ENCODE measurements around the gene ZNF143. TPM values are rescaled to one million over a fixed set of nuclear protein-coding genes. Genes with fewer than 3 reads are reported as not detected.

The ZNF143 gene
- total and polyA plus RNA-seq, 2 donors = 27.2 to 36.6 TPM

- Histone ChIP-seq H3K27me3 (ENCODE audit: control insufficient read depth in 2 of 2, insufficient read depth in 1 of 2, low read length in 1 of 2) (peaks cover 0 to 4% of the 10 kb centered on the region in 2 donors), H3K4me3 (ENCODE audit: low read length in 2 of 2) (no peak overlapping the region), H3K36me3 (ENCODE audit: control insufficient read depth in 2 of 2, insufficient read depth in 2 of 2, low read length in 1 of 2) (no peaks in the 10 kb centered on the region), H3K4me1 (ENCODE audit: control insufficient read depth in 2 of 2, insufficient read depth in 2 of 2, low read length in 2 of 2) (peaks cover 2 to 5% of the 10 kb centered on the region in 2 donors), H3K9me3 (ENCODE audit: control insufficient read depth in 2 of 2, insufficient read depth in 1 of 2, low read length in 1 of 2) (no peaks in the 10 kb centered on the region), H3K27ac (ENCODE audit: low read depth in 1 of 2, low read length in 1 of 2) (peak overlapping the region; percentile 65 to 68)
- DNase-seq (ENCODE audit: low read depth in 6 of 9, low spot score in 9 of 9) = no peak
- WGBS = 97% methylated on average over 5 of the region's 5 CpGs
These were observed 108.9 kb downstream of the ZNF143 start for GRCh38 chr11:9569588-9570164.

GRCh38 chr11:9570313-9571025 lies 109.7 kb downstream of the ZNF143 start:
- H3K27ac ChIP-seq (ENCODE audit: low read depth in 1 of 2, low read length in 1 of 2) = no peak overlapping the region
- peaks cover 5 to 12% of the 10 kb centered on the region in 2 donors for H3K4me1 ChIP-seq (ENCODE audit: control insufficient read depth in 2 of 2, insufficient read depth in 2 of 2, low read length in 2 of 2)
- no peaks in the 10 kb centered on the region for H3K36me3 ChIP-seq (ENCODE audit: control insufficient read depth in 2 of 2, insufficient read depth in 2 of 2, low read length in 1 of 2)
- H3K27me3 ChIP-seq (ENCODE audit: control insufficient read depth in 2 of 2, insufficient read depth in 1 of 2, low read length in 1 of 2) = peaks cover 0 to 4% of the 10 kb centered on the region in 2 donors
- H3K9me3 ChIP-seq (ENCODE audit: control insufficient read depth in 2 of 2, insufficient read depth in 1 of 2, low read length in 1 of 2) = no peaks in the 10 kb centered on the region
- H3K4me3 ChIP-seq (ENCODE audit: low read length in 2 of 2) = no peak overlapping the region
- WGBS = 96% methylated on average over 9 of the region's 9 CpGs
- DNase-seq (ENCODE audit: low read depth in 6 of 9, low spot score in 9 of 9) = no peak

GRCh38 chr11:9571071-9571762 lies 110.4 kb downstream of the ZNF143 start:
- peaks cover 0 to 4% of the 10 kb centered on the region in 2 donors for H3K27me3 ChIP-seq (ENCODE audit: control insufficient read depth in 2 of 2, insufficient read depth in 1 of 2, low read length in 1 of 2)
- DNase-seq (ENCODE audit: low read depth in 6 of 9, low spot score in 9 of 9) = no peak
- 98% methylated on average over 8 of the region's 8 CpGs for WGBS
- H3K36me3 ChIP-seq (ENCODE audit: control insufficient read depth in 2 of 2, insufficient read depth in 2 of 2, low read length in 1 of 2) = no peaks in the 10 kb centered on the region
- H3K4me3 ChIP-seq (ENCODE audit: low read length in 2 of 2) = no peak overlapping the region
- H3K4me1 ChIP-seq (ENCODE audit: control insufficient read depth in 2 of 2, insufficient read depth in 2 of 2, low read length in 2 of 2) = peaks cover 5 to 12% of the 10 kb centered on the region in 2 donors
- no peaks in the 10 kb centered on the region for H3K9me3 ChIP-seq (ENCODE audit: control insufficient read depth in 2 of 2, insufficient read depth in 1 of 2, low read length in 1 of 2)
- no peak overlapping the region for H3K27ac ChIP-seq (ENCODE audit: low read depth in 1 of 2, low read length in 1 of 2)

- no peak for DNase-seq (ENCODE audit: low read depth in 6 of 9, low spot score in 9 of 9)
- no peak overlapping the region for H3K4me3 ChIP-seq (ENCODE audit: low read length in 2 of 2)
- peaks cover 0 to 4% of the 10 kb centered on the region in 2 donors for H3K36me3 ChIP-seq (ENCODE audit: control insufficient read depth in 2 of 2, insufficient read depth in 2 of 2, low read length in 1 of 2)
- H3K27me3 ChIP-seq (ENCODE audit: control insufficient read depth in 2 of 2, insufficient read depth in 1 of 2, low read length in 1 of 2) = peaks cover 0 to 4% of the 10 kb centered on the region in 2 donors
- H3K4me1 ChIP-seq (ENCODE audit: control insufficient read depth in 2 of 2, insufficient read depth in 2 of 2, low read length in 2 of 2) = peaks cover 7 to 12% of the 10 kb centered on the region in 2 donors
- 98% methylated on average over 6 of the region's 6 CpGs for WGBS
- H3K27ac ChIP-seq (ENCODE audit: low read depth in 1 of 2, low read length in 1 of 2) = no peak overlapping the region
- no peaks in the 10 kb centered on the region for H3K9me3 ChIP-seq (ENCODE audit: control insufficient read depth in 2 of 2, insufficient read depth in 1 of 2, low read length in 1 of 2)
These were observed 110.9 kb downstream of the ZNF143 start for GRCh38 chr11:9571763-9572115.

- Histone ChIP-seq H3K27ac (ENCODE audit: low read depth in 1 of 2, low read length in 1 of 2) (peak within 1 kb of the TSS; percentile 64 to 77), H3K9me3 (ENCODE audit: control insufficient read depth in 2 of 2, insufficient read depth in 1 of 2, low read length in 1 of 2) (no peaks in the 10 kb centered on the region), H3K4me3 (ENCODE audit: low read length in 2 of 2) (peak within 1 kb of the TSS; percentile 84 to 88), H3K4me1 (ENCODE audit: control insufficient read depth in 2 of 2, insufficient read depth in 2 of 2, low read length in 2 of 2) (peaks cover 12 to 15% of the 10 kb centered on the region in 2 donors), H3K36me3 (ENCODE audit: control insufficient read depth in 2 of 2, insufficient read depth in 2 of 2, low read length in 1 of 2) (peaks cover 0 to 17% of the 10 kb centered on the region in 2 donors), H3K27me3 (ENCODE audit: control insufficient read depth in 2 of 2, insufficient read depth in 1 of 2, low read length in 1 of 2) (peaks cover 0 to 4% of the 10 kb centered on the region in 2 donors)
- under 1% methylated on average over 73 of the region's 73 CpGs for WGBS
- DNase-seq (ENCODE audit: low read depth in 6 of 9, low spot score in 9 of 9) = peak; percentile 69 to 96 (median 89)
These were observed 112.4 kb downstream of the ZNF143 start, which contains the start of gene WEE1 for GRCh38 chr11:9573052-9573774. Gene WEE1, plus strand, starts transcription at chr11:9573670. Its CDS starts 264 bp downstream, at chr11:9573934.

- H3K27ac ChIP-seq (ENCODE audit: low read depth in 1 of 2, low read length in 1 of 2) = peak overlapping the region; percentile 64 to 77
These were observed 113.2 kb downstream of the ZNF143 start for GRCh38 chr11:9573775-9574621.

GRCh38 chr11:9574622-9575259 lies 113.9 kb downstream of the ZNF143 start:
- H3K9me3 ChIP-seq (ENCODE audit: control insufficient read depth in 2 of 2, insufficient read depth in 1 of 2, low read length in 1 of 2) = no peaks in the 10 kb centered on the region
- under 1% methylated on average over 43 of the region's 43 CpGs for WGBS
- DNase-seq (ENCODE audit: low read depth in 6 of 9, low spot score in 9 of 9) = peak in 3 of 9 donors; percentile 17 to 44 (median 23)
- peaks cover 0 to 26% of the 10 kb centered on the region in 2 donors for H3K36me3 ChIP-seq (ENCODE audit: control insufficient read depth in 2 of 2, insufficient read depth in 2 of 2, low read length in 1 of 2)
- H3K4me3 ChIP-seq (ENCODE audit: low read length in 2 of 2) = peak overlapping the region; percentile 84 to 88
- H3K27ac ChIP-seq (ENCODE audit: low read depth in 1 of 2, low read length in 1 of 2) = peak overlapping the region; percentile 19 to 77
- H3K4me1 ChIP-seq (ENCODE audit: control insufficient read depth in 2 of 2, insufficient read depth in 2 of 2, low read length in 2 of 2) = peaks cover 10 to 12% of the 10 kb centered on the region in 2 donors
- peaks cover 0 to 4% of the 10 kb centered on the region in 2 donors for H3K27me3 ChIP-seq (ENCODE audit: control insufficient read depth in 2 of 2, insufficient read depth in 1 of 2, low read length in 1 of 2)

More at GRCh38 chr11:9573775-9574621, 113.2 kb downstream of the ZNF143 start:
- under 1% methylated on average over 122 of the region's 122 CpGs for WGBS
- Histone ChIP-seq H3K9me3 (ENCODE audit: control insufficient read depth in 2 of 2, insufficient read depth in 1 of 2, low read length in 1 of 2) (no peaks in the 10 kb centered on the region), H3K4me3 (ENCODE audit: low read length in 2 of 2) (peak overlapping the region; percentile 84 to 88), H3K36me3 (ENCODE audit: control insufficient read depth in 2 of 2, insufficient read depth in 2 of 2, low read length in 1 of 2) (peaks cover 0 to 22% of the 10 kb centered on the region in 2 donors), H3K4me1 (ENCODE audit: control insufficient read depth in 2 of 2, insufficient read depth in 2 of 2, low read length in 2 of 2) (peaks cover 12 to 15% of the 10 kb centered on the region in 2 donors), H3K27me3 (ENCODE audit: control insufficient read depth in 2 of 2, insufficient read depth in 1 of 2, low read length in 1 of 2) (peaks cover 0 to 4% of the 10 kb centered on the region in 2 donors)
- DNase-seq (ENCODE audit: low read depth in 6 of 9, low spot score in 9 of 9) = peak in 3 of 9 donors; percentile 21 to 32 (median 26)

All from thymus (tissue), 11 donors.